Adrenal gland (tissue), 5 donors: ENCODE data around the gene SLC2A13.

Experiments
- CTCF ChIP-seq, 6 experiments: fragments of 450-650 bp in 4 of 6; fragments of 200-600 bp in 2 of 6; sonication (generic) in 1 of 6; IDR thresholded peaks; 1 replicate in 5 of 6; 2 replicates in 1 of 6; pipeline versions ENCODE4 v1.5.1 to v1.8.0; 2016 to 2021; ENCODE audit warnings: antibody characterized with exemption in 6 of 6, mild to moderate bottlenecking in 2 of 6, moderate library complexity in 1 of 6
- POLR2A ChIP-seq, 2 donors: fragments of 450-650 bp; IDR thresholded peaks; one replicate each; pipeline ENCODE4 v1.6.1; 2017; ENCODE audit warnings: antibody characterized with exemption in 2 of 2, mild to moderate bottlenecking in 2 of 2, moderate library complexity in 1 of 2
- donor health status: DM: no; HTN: no; CAD: no.

DNA sequence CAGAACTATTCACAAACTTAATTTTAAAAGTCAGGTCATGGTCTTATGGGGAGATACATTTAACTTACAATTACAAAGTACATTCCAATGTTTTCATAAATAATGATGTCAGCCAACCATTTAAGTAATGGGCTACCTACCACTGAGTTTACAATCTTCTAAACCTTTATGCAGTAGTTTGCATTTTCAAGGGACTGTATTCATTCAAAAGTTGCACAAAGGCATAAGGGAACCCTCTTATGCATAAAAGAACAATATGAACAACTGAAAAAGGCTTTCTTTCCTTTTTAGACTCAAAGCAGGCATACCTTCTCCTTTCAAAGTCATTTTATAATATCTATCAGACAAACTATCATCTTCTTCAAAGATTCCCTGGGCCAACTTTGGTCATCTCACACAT lies 230.2 kb downstream of the SLC2A13 start:
- TF ChIP-seq CTCF (IDR thresholded peaks at IDR 0.05), result no peak
- no peak for TF ChIP-seq POLR2A (IDR thresholded peaks at IDR 0.05)
